Measurements from ENCODE around the gene RRP1.

DNA sequence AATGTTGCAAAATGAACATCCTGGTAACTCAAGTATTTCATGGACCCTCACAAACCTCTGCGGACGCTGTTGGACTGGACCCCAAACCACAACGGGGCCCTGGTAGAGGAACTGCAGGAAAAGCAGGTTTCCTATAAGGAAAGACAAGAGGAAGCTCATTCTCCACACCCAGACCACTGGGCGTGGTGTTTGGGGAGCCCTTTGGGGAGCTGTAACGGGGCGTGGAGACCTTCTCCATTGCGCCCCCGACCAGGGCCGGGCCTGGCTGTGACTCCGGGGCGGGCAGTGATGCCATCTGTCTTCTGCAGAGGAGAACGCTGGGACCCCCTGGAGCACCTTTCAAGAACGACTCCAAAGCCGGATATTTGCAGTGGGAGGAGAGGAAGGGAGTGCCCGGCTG is 45.7 kb downstream of the RRP1 start:
- TF ChIP-seq, protein P1, sequence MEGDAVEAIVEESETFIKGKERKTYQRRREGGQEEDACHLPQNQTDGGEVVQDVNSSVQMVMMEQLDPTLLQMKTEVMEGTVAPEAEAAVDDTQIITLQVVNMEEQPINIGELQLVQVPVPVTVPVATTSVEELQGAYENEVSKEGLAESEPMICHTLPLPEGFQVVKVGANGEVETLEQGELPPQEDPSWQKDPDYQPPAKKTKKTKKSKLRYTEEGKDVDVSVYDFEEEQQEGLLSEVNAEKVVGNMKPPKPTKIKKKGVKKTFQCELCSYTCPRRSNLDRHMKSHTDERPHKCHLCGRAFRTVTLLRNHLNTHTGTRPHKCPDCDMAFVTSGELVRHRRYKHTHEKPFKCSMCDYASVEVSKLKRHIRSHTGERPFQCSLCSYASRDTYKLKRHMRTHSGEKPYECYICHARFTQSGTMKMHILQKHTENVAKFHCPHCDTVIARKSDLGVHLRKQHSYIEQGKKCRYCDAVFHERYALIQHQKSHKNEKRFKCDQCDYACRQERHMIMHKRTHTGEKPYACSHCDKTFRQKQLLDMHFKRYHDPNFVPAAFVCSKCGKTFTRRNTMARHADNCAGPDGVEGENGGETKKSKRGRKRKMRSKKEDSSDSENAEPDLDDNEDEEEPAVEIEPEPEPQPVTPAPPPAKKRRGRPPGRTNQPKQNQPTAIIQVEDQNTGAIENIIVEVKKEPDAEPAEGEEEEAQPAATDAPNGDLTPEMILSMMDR (IDR thresholded peaks at IDR 0.05) = no peak
- TF ChIP-seq KDM5A (IDR thresholded peaks at IDR 0.05) (no peak), JUNB (IDR thresholded peaks at IDR 0.05) (no peak), POLR2A (IDR thresholded peaks at IDR 0.05; ENCODE audit: low read length) (no peak)
